Kidney epithelial cell (primary cell): ENCODE data around the gene NR3C1. TPM values are rescaled to one million over a fixed set of nuclear protein-coding genes. Genes with fewer than 3 reads are reported as not detected.
A peak's percentile ranks its signal among the peaks of the same experiment; 100 is the strongest.

Experiments
- DNase-seq: peaks from one replicate; pipeline ENCODE4 v3.0.0-alpha.2; 2010; ENCODE audit warnings: low read depth
- H3K27me3 ChIP-seq: 2 replicates; pipeline ENCODE4 v1.6.0; 2011; ENCODE audit warnings: low read length; ENCODE audit not compliant: control insufficient read depth, insufficient read depth
- H3K36me3 ChIP-seq: 2 replicates; pipeline ENCODE4 v1.5.1; 2011; ENCODE audit warnings: low read length; ENCODE audit not compliant: control insufficient read depth, insufficient read depth
- H3K4me3 ChIP-seq: 2 replicates; pipeline ENCODE4 v1.5.1; 2011; ENCODE audit warnings: low read depth, mild to moderate bottlenecking, control low read depth, low read length
- total RNA-seq: library from RNA; depleted of rRNA; stranded (reverse); fragments of >200 nt; gene quantifications from 2 replicates; pipeline ENCODE4 v1.2.3, GENCODE V29; 2015
- TF ChIP-seq, protein P1 (sequence below): IDR thresholded peaks from 2 replicates; pipeline ENCODE4 v1.5.1; 2011; ENCODE audit warnings: mild to moderate bottlenecking, moderate library complexity, low read length, control low read depth, inconsistent platforms; ENCODE audit not compliant: insufficient read depth, poor library complexity, severe bottlenecking

Gene NR3C1
- total RNA-seq, 1 donor from 2014 or later = 18.3 TPM

DNA sequence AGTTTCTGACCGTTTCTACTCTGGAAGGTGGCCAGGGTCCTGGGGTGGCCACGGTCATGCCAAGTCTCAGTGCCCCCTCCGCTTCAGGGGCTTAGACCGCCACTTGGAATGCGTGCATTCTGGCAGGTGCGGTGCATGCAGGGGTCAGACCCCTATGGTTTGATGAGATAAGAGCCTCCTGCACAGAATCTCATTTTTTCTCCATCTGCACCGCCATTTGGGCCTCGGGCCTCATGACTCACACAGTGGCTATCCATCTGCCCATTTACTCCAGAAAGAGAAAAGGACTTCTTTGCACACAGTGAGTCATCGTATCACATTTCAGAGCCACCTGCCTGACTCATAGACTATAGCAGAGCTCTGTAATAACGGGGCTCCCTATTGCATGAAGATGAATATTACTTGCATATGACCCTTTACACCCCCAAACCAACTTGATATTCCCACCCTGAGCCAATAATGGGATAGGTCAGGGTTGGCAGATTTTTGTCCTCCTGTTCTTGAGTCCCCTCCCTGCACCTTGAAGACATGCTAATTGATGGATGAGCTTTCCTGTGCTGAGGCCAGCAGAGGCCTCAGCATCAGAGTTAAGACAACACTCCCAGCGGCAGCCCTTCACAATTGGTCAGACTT is 157.4 kb downstream of the NR3C1 start:
- no peaks in the 10 kb centered on the region for H3K27me3 ChIP-seq
- peak; percentile 90 for DNase-seq
- no peak overlapping the region for H3K4me3 ChIP-seq
- TF ChIP-seq, protein P1, sequence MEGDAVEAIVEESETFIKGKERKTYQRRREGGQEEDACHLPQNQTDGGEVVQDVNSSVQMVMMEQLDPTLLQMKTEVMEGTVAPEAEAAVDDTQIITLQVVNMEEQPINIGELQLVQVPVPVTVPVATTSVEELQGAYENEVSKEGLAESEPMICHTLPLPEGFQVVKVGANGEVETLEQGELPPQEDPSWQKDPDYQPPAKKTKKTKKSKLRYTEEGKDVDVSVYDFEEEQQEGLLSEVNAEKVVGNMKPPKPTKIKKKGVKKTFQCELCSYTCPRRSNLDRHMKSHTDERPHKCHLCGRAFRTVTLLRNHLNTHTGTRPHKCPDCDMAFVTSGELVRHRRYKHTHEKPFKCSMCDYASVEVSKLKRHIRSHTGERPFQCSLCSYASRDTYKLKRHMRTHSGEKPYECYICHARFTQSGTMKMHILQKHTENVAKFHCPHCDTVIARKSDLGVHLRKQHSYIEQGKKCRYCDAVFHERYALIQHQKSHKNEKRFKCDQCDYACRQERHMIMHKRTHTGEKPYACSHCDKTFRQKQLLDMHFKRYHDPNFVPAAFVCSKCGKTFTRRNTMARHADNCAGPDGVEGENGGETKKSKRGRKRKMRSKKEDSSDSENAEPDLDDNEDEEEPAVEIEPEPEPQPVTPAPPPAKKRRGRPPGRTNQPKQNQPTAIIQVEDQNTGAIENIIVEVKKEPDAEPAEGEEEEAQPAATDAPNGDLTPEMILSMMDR = no peak
- no peaks in the 10 kb centered on the region for H3K36me3 ChIP-seq

DNA sequence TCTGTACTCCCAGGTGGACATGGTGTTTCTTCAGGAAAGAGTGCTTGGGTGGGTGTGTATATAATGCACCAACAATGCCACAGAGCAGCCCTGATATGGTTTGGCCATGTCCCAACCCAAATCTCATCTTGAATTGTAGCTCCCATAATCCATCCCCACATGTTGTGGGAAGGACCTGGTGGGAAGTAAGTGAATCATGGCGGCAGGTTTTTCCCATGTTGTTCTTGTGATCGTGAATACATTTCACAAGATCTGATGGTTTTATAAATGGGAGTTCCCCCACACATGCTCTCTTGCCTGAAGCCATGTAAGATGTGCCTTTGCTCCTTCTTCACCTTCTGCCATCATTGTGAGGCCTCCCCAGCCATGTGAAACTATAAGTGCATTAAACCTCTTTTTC is 158.5 kb downstream of the NR3C1 start:
- no peak overlapping the region for H3K4me3 ChIP-seq
- DNase-seq = no peak
- TF ChIP-seq, protein P1 = no peak
- H3K27me3 ChIP-seq = no peaks in the 10 kb centered on the region
- no peaks in the 10 kb centered on the region for H3K36me3 ChIP-seq

- H3K4me3 ChIP-seq = no peak overlapping the region
- no peaks in the 10 kb centered on the region for H3K36me3 ChIP-seq
- peak; percentile 95 for DNase-seq
- no peaks in the 10 kb centered on the region for H3K27me3 ChIP-seq
- TF ChIP-seq, protein P1 = no peak
Observed at GRCh38 chr5:143244000-143244736, 159.3 kb downstream of the NR3C1 start.

- no peak for DNase-seq
- Histone ChIP-seq H3K4me3 (no peak overlapping the region), H3K36me3 (no peaks in the 10 kb centered on the region), H3K27me3 (no peaks in the 10 kb centered on the region)
- TF ChIP-seq, protein P1 = no peak
Observed at GRCh38 chr5:143243103-143243502, 160.4 kb downstream of the NR3C1 start.

- Histone ChIP-seq H3K36me3 (no peaks in the 10 kb centered on the region), H3K27me3 (no peaks in the 10 kb centered on the region), H3K4me3 (no peak overlapping the region)
- no peak for DNase-seq
- TF ChIP-seq, protein P1 = no peak
Observed at GRCh38 chr5:143241892-143242291, 161.6 kb downstream of the NR3C1 start.
